ENCODE results near the gene HYDIN.

Gene HYDIN

GRCh38 chr16:71230122-71230845 is at the start of gene HYDIN:
Gene HYDIN (minus strand): TSS chr16:71230722. CDS start chr16:71186895, 43,827 bp downstream.
- no peak for FAIRE-seq

- FAIRE-seq, result no peak
Measured at GRCh38 chr16:71276589-71277334, 46.2 kb upstream of the HYDIN start.

- FAIRE-seq, result no peak
Measured at GRCh38 chr16:71273384-71273783, 42.9 kb upstream of the HYDIN start.

- FAIRE-seq, result no peak
Measured at GRCh38 chr16:71264299-71264698, 33.8 kb upstream of the HYDIN start.

GRCh38 chr16:71263582-71263981 is 33.1 kb upstream of the HYDIN start:
- FAIRE-seq, result no peak

- FAIRE-seq, result no peak
Measured at GRCh38 chr16:71262391-71262790, 31.9 kb upstream of the HYDIN start.

- FAIRE-seq, result no peak
Measured at GRCh38 chr16:71260995-71261394, 30.5 kb upstream of the HYDIN start.

GRCh38 chr16:71259086-71259485 is 28.6 kb upstream of the HYDIN start:
- FAIRE-seq, result no peak

GRCh38 chr16:71258372-71258771 is 27.9 kb upstream of the HYDIN start:
- FAIRE-seq, result no peak

- FAIRE-seq, result no peak
Measured at GRCh38 chr16:71257768-71258167, 27.2 kb upstream of the HYDIN start.

GRCh38 chr16:71255721-71256120 is 25.2 kb upstream of the HYDIN start:
- no peak for FAIRE-seq

- FAIRE-seq, result no peak
Measured at GRCh38 chr16:71254832-71255525, 24.5 kb upstream of the HYDIN start.

GRCh38 chr16:71250461-71251235 is 20.1 kb upstream of the HYDIN start:
- no peak for FAIRE-seq

- FAIRE-seq, result no peak
Measured at GRCh38 chr16:71249399-71249798, 18.9 kb upstream of the HYDIN start.

- FAIRE-seq, result no peak
Measured at GRCh38 chr16:71247478-71247877, 17.0 kb upstream of the HYDIN start.

GRCh38 chr16:71246309-71246708 is 15.8 kb upstream of the HYDIN start:
- FAIRE-seq, result no peak

GRCh38 chr16:71244521-71244920 is 14.0 kb upstream of the HYDIN start:
- no peak for FAIRE-seq

GRCh38 chr16:71242601-71243000 is 12.1 kb upstream of the HYDIN start:
- FAIRE-seq, result no peak

- FAIRE-seq, result no peak
Measured at GRCh38 chr16:71242036-71242435, 11.5 kb upstream of the HYDIN start.

- no peak for FAIRE-seq
Measured at GRCh38 chr16:71229344-71229743, 1.2 kb downstream of the HYDIN start.

- no peak for FAIRE-seq
Measured at GRCh38 chr16:71226229-71227141, 4.0 kb downstream of the HYDIN start.

GRCh38 chr16:71225145-71225544 is 5.4 kb downstream of the HYDIN start:
- no peak for FAIRE-seq
